Measurements from ENCODE around the gene C1orf50.

C1orf50 gene

GRCh38 chr1:42759114-42759513, 7.9 kb upstream of the C1orf50 start:
- no peak for DNase-seq (ENCODE audit: low spot score)

GRCh38 chr1:42761567-42761966, 5.5 kb upstream of the C1orf50 start:
- no peak for DNase-seq (ENCODE audit: low spot score)

- DNase-seq (ENCODE audit: low spot score): no peak
These were observed 4.8 kb upstream of the C1orf50 start for GRCh38 chr1:42762269-42762668.

DNA sequence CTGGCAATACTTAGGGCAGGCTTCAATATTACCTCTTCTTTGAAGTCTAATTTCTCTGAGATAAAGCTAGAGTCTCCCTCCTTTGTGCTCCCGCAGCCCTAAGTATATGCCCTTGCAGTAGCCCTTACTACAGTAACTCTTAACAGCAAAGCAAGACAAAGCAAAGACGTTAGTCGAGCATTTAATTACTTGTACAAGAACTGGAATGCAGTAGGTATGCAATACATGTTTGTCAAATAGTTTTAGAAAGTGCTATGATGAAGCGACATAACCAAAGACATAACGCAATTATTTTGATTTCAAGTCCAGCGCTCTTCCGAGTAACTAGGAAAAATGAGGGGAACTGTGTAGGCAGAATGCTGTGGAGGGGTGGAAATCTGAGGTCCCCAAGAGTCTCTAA, 1.8 kb upstream of the C1orf50 start:
- DNase-seq (ENCODE audit: low spot score): no peak

GRCh38 chr1:42765832-42766740, 963 bp upstream of the C1orf50 start:
- DNase-seq (ENCODE audit: low spot score): peak; percentile 74

DNA sequence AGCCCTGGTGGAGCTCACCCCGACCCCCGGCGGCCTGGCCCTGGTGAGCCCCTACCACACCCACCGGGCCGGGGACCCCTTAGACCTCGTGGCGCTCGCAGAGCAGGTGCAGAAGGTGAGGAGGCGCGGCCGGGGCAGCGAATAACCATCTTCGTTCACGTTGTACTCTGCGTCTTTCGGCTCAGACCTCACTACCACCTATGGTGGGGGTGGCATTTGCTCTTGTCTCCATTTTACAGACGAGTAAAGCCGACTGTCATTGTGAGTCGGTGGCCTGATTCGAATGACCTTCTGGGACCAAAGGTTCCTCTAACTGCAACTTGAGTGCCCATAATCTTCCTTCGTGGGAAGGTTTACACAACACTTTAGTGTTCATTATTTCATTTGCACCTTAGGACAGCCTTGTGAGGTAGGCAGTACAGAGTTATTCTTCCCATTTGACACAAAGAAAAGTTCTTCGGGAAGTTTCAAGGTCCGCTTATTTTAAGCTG, 506 bp downstream of the C1orf50 start:
- DNase-seq (ENCODE audit: low spot score): no peak

GRCh38 chr1:42768172-42768571, 1.1 kb downstream of the C1orf50 start:
- DNase-seq (ENCODE audit: low spot score): no peak

GRCh38 chr1:42769811-42770210, 2.8 kb downstream of the C1orf50 start:
- DNase-seq (ENCODE audit: low spot score): no peak

DNA sequence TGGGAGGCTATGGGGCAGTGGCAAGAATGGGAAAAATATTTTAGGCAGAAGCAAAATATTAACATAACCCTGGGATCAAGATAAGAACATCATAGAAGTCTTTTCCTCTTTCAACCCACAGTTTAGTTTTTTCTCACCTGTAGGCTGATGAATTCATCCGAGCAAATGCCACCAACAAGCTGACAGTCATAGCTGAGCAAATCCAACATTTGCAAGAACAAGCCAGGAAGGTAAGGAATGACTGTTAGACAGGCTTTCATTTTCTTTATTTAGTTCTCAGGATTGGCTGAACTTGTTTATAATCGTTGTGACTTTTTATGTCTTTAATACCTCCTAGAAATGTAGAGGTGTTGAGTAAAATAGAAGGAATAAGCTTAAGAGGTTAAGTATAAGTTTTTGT, 6.4 kb downstream of the C1orf50 start:
- no peak for DNase-seq (ENCODE audit: low spot score)

GRCh38 chr1:42774928-42775526, 8.0 kb downstream of the C1orf50 start:
- DNase-seq (ENCODE audit: low spot score): no peak

DNA sequence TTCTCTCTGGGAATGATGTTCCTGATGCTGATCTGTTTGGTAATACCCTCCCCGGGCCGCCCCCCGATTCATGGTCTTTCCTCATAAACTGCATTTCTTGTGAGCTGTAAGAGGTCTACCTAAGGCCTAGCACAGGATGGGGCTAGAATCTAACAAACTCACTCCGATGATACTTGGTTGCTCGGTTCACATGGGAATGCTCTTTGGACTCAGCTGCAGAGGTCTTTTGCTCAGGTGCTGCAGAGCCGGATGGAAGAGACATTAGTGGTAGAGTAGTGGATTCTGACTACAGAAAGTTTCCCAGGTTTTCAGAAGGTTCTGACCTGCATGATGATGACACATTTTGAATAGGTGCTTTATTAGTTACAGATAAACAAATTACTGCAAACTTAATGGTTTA, 9.5 kb downstream of the C1orf50 start:
- DNase-seq (ENCODE audit: low spot score): no peak

DNA sequence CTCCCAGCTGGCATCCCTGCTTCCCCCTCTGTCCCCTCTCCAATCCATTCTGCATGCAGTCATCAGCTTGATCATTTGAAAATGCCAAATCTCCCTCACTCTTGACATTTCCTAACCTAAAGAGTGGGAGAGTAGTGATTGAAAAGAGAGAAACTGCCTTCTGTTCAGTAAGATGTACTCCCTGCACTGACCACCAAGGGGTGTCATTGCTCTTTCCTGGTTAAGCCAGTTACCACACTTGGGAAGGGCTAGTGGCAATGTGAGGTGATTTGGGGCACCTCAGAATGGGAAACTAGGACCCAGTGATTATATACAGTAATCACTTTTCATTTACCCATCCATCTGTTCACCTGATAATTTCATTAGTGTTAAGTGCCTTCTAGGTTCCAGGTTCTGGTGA, 10.8 kb downstream of the C1orf50 start:
- DNase-seq (ENCODE audit: low spot score): peak; percentile 75

- DNase-seq (ENCODE audit: low spot score): no peak
These were observed 12.7 kb downstream of the C1orf50 start for GRCh38 chr1:42779725-42780124.

DNA sequence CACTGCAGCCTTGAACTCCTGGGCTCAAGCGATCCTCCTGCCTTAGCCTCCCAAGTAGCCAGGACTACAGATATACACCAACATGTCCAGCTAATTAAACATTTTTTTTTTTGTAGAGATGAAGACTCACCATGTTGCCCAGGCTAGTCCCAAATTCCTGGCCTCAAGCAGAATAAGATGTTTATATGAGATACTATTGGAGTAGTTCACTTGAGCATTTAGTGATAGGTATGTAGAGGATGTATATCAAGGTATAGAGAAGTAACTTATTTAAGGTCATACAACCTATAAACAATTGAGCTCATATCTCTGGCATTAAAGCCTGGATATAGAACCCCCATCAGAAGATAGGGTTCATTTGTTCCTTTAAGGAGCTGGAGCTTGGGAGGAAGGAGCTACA, 13.1 kb downstream of the C1orf50 start:
- no peak for DNase-seq (ENCODE audit: low spot score)

GRCh38 chr1:42783092-42783491, 16.0 kb downstream of the C1orf50 start:
- no peak for DNase-seq (ENCODE audit: low spot score)

- DNase-seq (ENCODE audit: low spot score): no peak
These were observed 17.5 kb downstream of the C1orf50 start for GRCh38 chr1:42784547-42784945.

DNA sequence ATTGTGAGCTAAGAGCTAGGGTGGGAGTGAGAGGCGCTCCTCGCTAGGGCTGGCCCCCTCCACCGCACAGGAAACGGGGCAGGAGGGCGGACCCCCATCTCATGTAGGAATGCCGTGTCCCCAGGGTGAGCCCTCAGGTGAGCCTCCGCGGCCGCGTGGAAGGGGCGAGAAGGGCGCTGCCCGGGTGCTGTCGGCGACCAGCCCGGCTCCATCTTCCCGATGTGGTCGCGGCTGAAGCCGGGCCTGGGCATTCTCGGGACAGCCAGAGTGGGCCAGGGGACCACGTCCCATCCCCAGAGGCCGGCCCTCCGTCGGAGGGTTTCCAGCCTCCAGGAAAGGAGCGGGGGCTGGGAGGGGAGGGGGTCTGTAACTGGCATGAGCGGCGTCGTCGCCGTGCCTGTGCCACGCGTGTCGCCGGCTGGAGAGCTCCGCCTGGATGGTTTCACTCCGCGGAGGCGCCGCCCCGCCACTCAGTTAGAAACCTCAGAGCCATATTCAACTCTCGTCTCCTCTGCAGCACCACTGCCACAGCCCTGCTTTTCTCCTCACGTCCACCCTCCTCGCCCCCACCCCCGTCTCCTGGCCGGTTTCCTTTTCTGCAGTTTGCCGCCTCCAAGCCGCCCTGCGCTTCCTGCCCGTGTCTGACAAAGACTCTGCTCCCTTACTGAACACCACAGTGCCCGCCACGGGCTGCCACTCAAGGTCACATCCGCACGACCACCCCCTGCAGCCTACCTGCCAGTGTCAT, 18.1 kb downstream of the C1orf50 start, which contains the start of gene TMEM269:
TMEM269 (plus strand) TSS at position 46 of the 748 bp plus-strand sequence. CDS start 4,903 bp downstream, outside the sequence.
- no peak for DNase-seq (ENCODE audit: low spot score)

- DNase-seq (ENCODE audit: low spot score): no peak
These were observed 19.0 kb downstream of the C1orf50 start for GRCh38 chr1:42786097-42786496.

DNA sequence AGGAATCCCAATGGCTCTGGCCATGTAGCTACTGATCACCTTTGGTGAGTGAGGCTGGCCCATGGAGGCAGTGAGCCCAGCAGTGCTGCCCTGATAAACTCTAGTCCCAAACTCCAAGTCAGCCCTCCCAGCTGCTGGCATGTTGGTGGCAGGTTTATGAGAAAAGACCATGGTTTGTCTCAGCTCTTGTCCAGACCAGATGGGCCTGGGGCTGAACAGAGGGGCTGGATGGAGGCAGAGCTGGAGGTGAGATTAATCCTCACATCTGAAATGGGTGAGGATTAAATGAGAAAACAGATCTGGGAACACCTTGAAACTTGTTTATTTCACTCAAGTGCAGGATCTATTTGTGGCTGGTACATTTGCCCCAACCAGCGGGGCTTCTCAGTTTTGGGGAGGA, 21.0 kb downstream of the C1orf50 start:
- DNase-seq (ENCODE audit: low spot score): no peak

- DNase-seq (ENCODE audit: low spot score): no peak
These were observed 26.8 kb downstream of the C1orf50 start for GRCh38 chr1:42793824-42794223.

DNA sequence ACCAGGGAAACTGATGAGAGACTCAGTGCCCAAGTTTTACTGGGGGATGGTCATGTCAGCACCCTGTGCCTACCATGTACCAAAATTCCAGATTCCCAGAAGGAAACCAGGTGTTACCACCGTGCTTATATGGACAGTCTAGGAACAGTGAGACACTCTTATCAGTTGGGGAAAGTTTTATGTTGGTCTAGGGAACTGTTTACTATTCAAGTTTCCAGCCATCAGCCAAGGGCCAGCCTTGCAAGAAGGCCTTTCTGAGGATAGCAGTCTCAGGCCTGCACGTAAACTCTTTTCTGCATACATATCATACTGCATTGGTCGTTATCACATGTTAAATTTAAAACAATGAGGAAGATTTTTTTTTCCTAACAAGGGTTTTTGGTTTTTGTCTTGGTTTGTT, 30.4 kb downstream of the C1orf50 start:
- DNase-seq (ENCODE audit: low spot score): no peak

GRCh38 chr1:42797979-42798378, 30.9 kb downstream of the C1orf50 start:
- DNase-seq (ENCODE audit: low spot score): no peak
